CD4-positive, alpha-beta T cell treated with Interleukin-4 for 4 hours (primary cell): ENCODE data around the gene HBP1.
"Not testable (repeated sequence)": the region's sequence is repeated elsewhere in the genome, so short reads cannot be mapped to it uniquely, and the experiment has no call there.

Experiments used
- DNase-seq: peaks from one replicate; pipeline ENCODE4 v3.0.0-alpha.2; 2020

HBP1 gene

GRCh38 chr7:107155726-107156125 is 13.1 kb upstream of the HBP1 start:
- DNase-seq, result not testable (repeated sequence)

GRCh38 chr7:107157091-107157490 is 11.7 kb upstream of the HBP1 start:
- DNase-seq, result no peak

DNA sequence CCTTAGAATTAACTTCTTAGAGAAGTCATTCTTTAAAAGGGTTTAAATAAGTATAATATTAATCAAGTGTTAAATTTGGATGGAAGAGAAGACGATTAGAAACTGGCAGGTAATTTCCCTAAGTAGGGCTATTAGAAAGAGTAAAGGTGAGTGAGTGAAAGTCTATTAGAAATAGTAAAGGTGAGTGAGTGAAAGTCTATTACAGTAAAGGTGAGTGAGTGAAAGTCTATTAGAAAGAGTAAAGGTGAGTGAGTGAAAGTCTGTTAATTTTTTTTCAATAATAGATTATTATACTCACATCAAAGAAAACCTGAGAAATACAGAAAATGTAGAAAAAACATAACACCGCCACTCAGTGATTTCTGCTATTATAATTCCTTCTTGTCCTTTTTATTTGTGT is 10.8 kb upstream of the HBP1 start:
- no peak for DNase-seq

GRCh38 chr7:107160389-107160788 is 8.4 kb upstream of the HBP1 start:
- DNase-seq, result no peak

GRCh38 chr7:107161415-107161814 is 7.4 kb upstream of the HBP1 start:
- no peak for DNase-seq

DNA sequence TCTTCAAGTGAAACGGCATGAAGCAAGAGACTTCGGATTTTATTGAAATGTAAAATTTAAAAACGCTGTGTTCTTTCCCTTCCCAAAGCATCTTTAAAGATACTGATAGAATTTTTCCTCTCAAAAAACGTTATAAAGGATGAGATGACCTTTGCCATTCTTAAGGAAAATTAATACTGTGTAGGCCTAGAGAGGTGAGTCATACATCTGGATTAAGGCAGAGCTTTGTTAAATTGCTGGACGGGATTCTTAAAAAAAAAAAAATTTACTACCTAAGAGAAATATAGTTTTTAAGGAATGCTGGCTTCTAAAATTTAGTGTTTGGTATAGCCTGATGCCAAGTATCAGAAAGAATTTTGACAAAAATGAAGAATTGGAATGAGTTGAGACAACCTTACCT is 6.3 kb upstream of the HBP1 start:
- no peak for DNase-seq

DNA sequence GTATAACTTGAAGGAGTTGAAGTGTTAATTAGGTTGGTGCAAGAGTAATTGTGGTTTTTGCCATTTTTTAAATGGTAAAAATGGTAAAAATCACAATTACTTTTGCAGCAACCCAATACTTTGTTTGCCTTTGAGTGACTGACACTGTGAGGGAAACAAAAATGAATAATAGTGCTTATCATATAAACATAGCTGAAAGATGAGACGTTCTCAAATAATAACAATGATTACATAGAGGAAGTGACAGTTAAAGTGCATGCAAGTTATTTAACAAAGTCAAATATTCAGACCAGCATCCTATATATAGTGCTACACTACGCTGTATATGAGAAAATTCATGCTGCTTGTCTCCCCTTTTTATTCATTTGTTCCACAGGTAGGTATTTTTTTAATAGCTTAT is 4.7 kb upstream of the HBP1 start:
- no peak for DNase-seq

DNA sequence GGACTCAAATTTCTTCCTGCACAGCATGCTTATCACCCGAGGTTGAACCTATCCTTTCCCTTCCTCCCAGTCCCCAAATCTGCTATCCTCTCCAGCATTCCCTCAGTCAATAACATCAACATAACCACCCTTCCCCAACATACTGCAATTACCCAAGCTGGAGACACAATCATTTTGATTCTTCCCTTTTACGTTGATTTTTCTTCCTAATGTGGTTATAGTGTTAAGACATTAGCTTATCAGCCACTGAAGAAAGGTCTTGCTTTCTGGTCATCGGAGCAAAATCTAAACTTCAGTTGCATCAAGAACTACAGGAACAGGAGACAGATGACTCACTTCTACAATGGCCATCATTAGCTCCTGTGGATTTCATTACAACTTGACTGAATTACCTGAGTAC is 3.5 kb upstream of the HBP1 start:
- DNase-seq, result no peak

GRCh38 chr7:107166736-107167426 is 1.9 kb upstream of the HBP1 start:
- DNase-seq, result no peak

GRCh38 chr7:107167483-107168232 is 1.1 kb upstream of the HBP1 start:
- DNase-seq, result peak; percentile 71

DNA sequence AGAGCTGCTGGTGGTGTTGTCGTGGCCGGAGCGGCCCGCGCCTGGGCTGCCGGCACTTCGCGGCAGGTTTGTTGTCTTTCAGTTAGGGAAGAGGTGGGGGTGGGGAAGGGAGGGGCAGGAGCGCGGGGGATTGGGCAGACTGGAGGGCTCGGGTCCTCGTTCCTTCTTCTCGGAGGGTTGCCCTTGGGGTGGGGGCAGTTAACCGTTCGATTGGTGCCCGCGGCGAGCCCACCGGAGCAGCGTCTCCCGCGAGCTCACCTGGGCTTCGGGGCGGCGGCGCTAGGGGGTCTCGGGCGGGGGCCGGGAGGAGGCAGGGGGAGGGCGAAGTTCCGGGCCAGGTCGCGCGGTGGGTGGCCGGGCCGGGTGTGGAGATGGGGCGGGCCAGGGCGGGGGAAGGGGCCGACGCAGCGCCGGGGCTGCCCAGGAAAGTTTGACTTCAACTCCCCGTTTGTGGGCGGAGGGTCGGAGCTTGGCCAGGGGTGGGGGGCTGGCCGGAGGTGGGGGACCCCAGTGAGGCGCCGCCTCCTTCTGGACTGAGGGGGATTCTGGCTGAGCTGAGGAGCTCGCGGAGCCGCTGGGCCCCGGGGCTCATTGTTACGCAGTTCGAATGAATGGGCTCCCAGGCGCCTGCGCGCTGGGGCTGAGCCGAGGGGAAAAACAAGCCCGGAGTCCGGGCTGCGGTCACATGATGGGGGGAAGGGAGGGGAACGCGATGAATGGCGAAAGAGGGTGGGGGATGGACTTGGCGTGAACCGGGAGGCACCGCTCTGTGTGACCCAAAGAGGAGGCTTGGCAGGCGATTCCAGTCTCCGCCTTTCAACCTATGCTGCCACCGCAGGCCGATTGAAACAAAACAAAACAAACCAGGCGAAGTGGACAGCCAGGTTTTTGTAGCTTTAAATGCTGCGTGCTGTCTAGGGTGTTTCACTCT is 582 bp downstream of the HBP1 start:
- peak; percentile 84 for DNase-seq

- DNase-seq, result no peak
Measured at GRCh38 chr7:107170051-107170915, 1.5 kb downstream of the HBP1 start.

DNA sequence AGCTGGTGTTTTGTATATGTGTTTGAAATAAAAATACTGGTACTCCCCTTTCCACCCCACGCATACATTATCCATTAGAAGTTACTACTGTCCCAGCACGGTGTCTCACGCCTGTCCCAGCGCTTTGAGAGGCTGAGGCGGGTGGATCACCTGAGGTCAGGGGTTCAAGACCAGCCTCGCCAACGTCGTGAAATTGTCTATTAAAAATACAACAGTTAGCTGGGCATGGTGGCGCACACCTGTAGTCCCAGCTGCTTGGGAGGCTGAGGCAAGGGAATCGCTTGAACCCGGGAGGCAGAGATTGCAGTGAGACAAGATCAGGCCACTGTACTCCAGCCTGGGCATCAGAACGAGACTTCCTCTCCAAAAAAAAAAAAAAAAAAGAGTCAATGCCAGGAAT is 2.7 kb downstream of the HBP1 start:
- DNase-seq, result no peak

DNA sequence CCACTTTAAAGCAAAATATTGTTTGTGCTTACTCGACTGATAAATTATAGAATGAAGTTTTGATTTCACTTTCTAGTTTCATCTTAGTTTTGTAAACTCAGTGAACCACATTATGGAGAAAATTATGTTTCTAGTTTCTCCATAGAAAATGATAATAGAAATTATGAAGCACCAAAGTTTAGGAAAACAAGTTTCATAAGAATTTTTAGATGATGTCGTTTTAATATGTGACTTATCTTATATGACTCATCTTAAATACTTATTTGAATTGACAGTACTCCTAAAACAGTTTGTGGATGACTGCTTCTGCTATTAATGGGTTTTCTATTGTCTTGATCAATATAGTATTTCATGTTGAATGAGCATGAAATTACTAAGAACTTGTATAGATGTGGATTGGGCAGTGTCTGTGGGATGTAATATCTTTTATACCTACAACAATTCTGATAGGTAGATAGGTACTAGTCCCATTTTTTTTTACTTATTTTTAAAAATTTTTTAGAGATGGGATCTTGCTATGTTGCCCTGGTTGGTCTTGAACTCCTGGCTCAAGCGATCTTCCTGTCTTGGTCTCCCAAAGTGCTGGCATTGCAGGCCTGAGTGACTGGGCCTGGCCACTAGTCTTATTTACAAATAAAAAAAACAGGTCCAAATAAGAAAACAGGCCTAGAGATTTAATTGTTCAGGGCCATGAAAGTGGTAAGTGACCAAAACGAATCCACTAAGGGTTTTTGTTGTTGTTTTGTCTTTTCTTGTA is 3.7 kb downstream of the HBP1 start:
- no peak for DNase-seq

DNA sequence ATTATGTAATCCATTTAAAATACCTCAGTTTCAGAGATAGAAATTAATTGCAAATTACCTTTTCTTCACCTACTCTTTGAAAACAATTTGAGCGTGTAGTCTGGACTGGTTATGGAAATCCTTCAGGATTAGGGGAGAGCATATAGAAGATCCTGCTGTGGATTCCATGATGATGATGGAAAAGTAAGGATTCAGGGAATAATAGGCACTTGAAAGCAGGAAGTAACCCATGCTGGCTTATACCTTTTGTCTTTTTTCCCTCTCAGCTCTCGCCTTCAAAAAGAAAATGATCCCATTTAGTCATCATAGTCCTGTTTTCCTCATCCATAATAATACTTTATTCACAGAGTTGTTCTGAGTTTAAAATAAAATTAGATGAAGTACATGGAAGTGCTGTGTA is 4.4 kb downstream of the HBP1 start:
- no peak for DNase-seq

- no peak for DNase-seq
Measured at GRCh38 chr7:107173691-107174406, 5.0 kb downstream of the HBP1 start.

DNA sequence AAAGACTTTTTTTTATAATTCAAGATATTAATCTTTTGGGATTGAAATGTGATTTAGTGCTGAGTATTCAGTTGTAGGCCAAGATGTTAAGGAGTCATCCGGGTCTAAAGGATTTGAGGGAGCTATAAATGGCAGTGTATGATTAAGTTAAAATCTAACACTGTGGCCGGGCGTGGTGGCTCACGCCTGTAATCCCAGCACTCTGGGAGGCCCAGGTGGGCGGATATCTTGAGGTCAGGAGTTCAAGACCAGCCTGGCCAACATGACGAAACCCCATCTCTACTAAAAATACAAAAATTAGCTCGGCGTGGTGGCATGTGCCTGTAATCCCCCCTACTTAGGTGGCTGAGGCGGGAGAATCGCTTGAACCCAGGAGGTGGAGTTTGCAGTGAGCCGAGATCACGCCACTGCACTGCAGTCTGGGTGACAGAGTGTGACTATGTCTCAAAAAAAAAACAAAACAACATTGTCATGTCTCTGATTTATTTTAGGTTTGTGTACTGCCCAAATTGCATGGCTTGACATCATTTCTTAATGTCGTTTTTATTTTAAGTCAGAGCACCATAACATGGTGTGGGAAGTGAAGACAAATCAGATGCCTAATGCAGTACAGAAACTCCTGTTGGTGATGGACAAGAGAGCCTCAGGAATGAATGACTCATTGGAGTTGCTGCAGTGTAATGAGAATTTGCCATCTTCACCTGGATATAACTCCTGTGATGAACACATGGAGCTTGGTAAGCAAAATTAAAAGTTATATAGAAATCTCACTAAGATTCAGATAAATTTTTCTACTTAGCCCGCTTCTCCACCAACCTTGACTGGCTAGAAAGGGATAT is 10.7 kb downstream of the HBP1 start:
- no peak for DNase-seq

- peak; percentile 71 for DNase-seq
Measured at GRCh38 chr7:107180378-107180777, 11.6 kb downstream of the HBP1 start.

DNA sequence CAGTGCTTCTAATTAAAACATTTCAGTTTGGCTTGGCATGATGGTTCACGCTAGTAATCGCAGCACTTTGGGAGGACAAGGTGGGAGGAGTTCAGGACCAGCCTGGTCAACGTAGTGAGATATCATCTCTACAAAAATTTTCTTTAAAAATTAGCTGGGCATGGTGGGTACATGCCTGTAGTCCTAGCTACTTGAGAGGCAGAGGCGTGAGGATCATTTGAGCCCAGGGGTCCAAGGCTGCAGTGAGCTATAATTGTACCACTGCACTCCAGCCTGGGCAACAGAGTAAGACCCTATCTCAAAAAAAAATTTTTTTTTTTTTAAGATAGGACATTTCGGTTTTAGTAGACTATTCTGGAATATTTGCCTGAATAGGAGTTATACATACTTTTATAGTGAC is 12.4 kb downstream of the HBP1 start:
- DNase-seq, result no peak

GRCh38 chr7:107185716-107186115 is 16.9 kb downstream of the HBP1 start:
- DNase-seq, result no peak
